HG03025 (cell line): Measurements from ENCODE around the gene KRT6A.

ENCODE experiments used
- ATAC-seq: cut with Tn5 transposase; IDR thresholded peaks from one replicate; pipeline ENCODE4 v1.9.1; 2021; ENCODE audit warnings: mild to moderate bottlenecking, moderate library complexity; ENCODE audit not compliant: unreplicated experiment, low FRiP score

Gene KRT6A

DNA sequence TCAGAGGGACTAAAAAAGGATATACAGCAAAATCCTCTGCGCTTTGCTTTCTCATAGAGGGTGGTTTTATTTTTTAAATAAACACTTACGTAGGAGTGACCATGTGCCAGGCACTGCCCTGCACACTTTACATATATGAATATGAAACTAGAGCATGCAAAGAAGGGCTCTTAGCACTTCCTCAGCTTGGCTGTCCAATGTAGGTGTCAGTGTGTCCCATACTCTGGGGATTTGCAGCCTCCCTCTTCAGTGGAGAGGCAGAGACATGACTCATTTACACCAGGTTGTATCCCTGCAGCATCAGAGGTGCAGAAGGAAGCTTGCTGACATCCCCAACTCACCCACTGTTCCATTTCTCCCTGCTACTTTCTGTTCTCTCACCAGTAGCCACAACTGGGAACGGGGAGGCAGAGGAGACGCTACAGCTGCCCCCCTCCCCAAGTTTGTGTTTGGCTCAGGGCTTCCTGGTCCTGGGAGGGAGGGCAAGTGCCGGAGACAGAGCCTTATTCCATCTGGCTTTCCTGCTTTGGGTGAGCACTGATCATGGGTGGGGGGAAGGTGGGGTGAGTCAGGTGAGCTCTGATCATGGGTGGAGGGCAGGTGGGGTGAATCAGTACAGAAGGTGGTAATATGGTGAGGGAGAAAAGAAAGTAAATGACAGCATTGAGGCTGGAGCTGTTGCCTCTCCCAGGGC, 32.0 kb upstream of the KRT6A start:
- ATAC-seq = no peak

- ATAC-seq = no peak
These were observed 31.3 kb upstream of the KRT6A start for GRCh38 chr12:52524241-52524897.

DNA sequence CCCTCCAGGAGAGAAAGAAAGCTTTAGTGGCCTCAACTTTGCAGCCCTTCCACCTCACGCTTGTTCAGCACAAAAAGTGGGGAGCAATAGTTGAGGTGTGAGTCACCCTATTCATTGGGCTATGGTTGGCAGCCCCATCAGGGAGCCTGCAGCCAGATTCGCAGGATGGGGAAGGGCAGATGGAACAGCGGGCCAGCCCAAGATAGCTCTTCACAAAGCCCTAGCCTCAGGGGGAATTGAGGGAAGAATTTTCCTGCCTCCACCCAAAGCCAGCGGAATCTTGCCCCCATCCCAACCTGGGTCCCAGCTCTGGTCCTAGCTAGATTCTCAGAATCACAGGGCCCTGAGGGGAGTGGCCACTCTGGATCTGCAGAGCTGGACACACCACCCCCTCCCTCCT, 30.8 kb upstream of the KRT6A start:
- no peak for ATAC-seq

GRCh38 chr12:52522346-52523011, 29.4 kb upstream of the KRT6A start:
- ATAC-seq = no peak

GRCh38 chr12:52521568-52522266, 28.7 kb upstream of the KRT6A start:
- no peak for ATAC-seq

DNA sequence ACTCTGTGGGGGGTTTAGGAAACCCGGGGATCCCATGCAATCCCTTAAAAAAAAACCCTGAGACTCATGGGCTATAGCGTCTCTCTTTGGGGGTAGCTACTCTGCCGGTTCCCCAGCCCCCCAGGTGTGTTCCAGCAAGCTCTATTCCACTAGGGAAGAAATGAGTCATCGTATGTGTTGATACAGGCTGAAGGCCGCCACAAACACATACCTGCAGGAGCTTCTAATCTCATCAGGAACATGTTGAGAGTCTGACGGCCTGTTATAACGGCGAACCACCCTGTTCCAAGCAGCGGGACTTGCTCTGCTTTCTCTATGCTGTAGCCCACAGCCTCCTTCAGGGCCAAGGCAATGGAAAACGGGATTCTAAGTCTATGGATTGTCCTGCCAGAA, 28.1 kb upstream of the KRT6A start:
- ATAC-seq = no peak

DNA sequence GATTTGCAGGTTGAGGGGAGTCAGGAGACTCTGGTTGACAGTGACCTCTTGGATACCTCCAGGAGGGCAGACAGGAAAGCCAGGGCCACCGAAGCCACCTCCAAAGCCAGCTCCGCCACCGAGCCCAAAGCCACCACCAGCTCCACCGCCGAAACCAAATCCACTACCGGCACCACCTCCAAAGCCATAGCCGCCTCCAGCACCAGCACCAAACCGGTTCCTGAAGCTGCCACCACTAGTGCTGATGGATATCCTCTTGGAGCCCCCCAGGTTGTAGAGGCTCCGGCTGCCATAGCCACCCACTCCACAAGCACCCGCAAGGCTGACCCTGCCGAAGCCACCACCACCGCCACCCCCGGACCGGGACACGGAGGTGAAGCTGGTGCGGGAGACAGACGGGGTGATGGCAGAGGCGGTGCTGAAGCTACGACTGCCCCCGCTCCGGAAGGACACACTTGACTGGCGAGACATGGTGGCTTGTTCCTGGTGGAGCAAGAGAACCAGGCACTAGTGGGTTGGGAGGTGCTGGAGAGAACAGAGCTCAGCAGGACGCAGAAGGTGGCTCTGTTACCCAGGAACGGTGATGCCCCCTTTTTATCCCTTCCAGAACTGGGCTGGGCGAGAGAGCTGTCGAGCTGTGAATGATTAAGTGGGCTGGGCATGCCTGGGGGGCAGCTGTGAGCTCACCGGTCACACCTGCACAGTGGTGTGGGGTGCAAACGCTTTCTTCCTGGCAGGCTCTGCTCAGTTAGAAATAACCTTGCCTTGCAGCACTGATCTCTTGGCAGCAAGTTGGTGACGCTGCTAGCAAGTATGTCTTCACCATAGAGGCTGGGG, 27.0 kb upstream of the KRT6A start, which contains the start of gene KRT5:
Gene KRT5 (minus strand): TSS at position 569 of the 837 bp plus-strand sequence. CDS start 98 bp downstream, at position 471.
- ATAC-seq = no peak

GRCh38 chr12:52519387-52519703, 26.3 kb upstream of the KRT6A start:
- no peak for ATAC-seq

- no peak for ATAC-seq
These were observed 25.7 kb upstream of the KRT6A start for GRCh38 chr12:52518574-52519386.

GRCh38 chr12:52517888-52518287, 24.8 kb upstream of the KRT6A start:
- no peak for ATAC-seq

DNA sequence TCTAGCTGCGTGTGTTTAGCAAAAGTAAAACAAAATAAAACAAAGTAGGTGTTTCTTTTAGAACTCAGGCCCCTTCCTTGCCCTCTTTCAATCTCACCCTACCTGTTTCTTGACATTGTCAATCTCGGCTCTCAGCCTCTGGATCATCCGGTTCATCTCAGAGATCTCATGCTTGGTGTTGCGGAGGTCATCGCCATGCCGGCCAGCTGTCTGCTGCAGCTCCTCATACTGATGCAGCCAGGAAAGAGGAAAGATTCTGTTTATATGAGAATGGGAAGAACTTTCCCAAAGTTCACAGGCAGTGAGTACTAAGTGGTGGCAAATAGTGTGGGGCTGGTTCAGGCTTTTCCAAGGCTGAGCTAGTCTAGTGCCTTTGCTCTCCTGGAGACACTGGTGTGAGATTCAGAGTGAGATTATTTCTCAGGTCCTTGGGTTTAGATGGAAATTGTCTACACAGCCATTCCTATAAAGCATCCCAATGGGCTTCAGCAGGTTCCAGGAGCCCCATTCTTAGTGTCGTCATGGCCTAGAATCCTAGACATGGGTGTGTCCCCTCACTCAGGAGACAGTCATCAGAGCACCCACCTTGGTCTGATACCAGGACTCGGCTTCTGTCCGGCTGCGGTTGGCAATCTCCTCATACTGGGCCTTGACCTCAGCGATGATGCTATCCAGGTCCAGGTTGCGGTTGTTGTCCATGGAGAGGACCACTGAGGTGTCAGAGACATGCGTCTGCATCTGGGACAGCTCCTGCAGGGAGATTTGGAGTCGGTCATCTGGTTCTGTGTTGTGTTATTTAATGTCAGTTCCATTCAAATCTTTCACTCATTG, 24.2 kb upstream of the KRT6A start:
- no peak for ATAC-seq

- ATAC-seq = no peak
These were observed 23.1 kb upstream of the KRT6A start for GRCh38 chr12:52515927-52516831.

- ATAC-seq = no peak
These were observed 22.2 kb upstream of the KRT6A start for GRCh38 chr12:52515319-52515646.

GRCh38 chr12:52514471-52515318, 21.6 kb upstream of the KRT6A start:
- ATAC-seq = no peak

DNA sequence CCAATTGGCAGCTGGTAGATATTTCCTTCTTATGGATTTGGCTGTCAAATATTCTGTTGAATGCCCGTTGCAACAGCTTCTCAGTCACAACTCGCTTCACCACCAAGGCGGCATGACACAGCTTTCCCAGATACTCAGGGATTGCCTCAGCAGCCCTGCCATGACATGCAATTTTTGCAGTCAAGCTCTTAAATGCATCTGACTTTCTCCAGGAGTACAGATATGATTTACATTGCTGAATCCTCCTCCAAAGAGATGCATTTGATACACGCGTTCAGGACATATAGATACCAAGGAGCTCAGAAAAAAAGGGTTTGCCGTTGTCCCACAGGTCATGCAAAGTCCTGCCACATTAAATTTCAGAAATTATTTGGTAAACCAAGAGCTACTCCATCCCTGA, 20.7 kb upstream of the KRT6A start:
- no peak for ATAC-seq

GRCh38 chr12:52508211-52508610, 15.2 kb upstream of the KRT6A start:
- no peak for ATAC-seq
